Measurements from ENCODE around the gene FPR1. TPM values are rescaled to one million over a fixed set of nuclear protein-coding genes. Genes with fewer than 3 reads are reported as not detected.

Gene FPR1
- total RNA-seq, 2 donors from 2014 or later: 0.69 to 2.5 TPM

DNA sequence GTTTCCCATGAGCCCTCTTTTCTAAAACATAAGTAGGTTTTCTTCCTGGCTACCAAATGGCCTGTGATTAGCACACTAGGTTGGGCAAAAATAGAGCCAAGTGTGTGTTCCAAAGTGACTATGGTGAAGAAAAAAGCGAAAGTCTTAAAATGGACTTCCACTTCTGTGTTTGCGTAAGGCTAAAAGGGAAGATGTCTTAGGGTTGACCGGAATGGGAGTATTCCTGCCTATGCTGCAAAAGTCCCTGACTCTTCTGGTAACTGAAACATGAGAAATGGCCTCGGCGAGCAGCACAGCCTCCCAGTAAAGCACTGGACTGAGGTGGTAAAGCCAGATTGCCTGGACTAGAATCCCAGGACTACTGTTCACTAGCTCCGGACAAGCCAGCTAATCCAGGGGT lies 2.4 kb upstream of the FPR1 start:
- H3K4me3 ChIP-seq: no peak overlapping the region
- no peak overlapping the region for H3K27ac ChIP-seq
- TF ChIP-seq, protein P1, sequence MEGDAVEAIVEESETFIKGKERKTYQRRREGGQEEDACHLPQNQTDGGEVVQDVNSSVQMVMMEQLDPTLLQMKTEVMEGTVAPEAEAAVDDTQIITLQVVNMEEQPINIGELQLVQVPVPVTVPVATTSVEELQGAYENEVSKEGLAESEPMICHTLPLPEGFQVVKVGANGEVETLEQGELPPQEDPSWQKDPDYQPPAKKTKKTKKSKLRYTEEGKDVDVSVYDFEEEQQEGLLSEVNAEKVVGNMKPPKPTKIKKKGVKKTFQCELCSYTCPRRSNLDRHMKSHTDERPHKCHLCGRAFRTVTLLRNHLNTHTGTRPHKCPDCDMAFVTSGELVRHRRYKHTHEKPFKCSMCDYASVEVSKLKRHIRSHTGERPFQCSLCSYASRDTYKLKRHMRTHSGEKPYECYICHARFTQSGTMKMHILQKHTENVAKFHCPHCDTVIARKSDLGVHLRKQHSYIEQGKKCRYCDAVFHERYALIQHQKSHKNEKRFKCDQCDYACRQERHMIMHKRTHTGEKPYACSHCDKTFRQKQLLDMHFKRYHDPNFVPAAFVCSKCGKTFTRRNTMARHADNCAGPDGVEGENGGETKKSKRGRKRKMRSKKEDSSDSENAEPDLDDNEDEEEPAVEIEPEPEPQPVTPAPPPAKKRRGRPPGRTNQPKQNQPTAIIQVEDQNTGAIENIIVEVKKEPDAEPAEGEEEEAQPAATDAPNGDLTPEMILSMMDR (IDR thresholded peaks at IDR 0.05): no peak
- no peaks in the 10 kb centered on the region for H3K9me3 ChIP-seq
- no peaks in the 10 kb centered on the region for H3K27me3 ChIP-seq
- no peak for DNase-seq
- H3K9ac ChIP-seq (ENCODE audit: low read depth in 2 of 2, low read length in 2 of 2): no peak overlapping the region
- intact Hi-C loops (cut with DNase I): no loop called here
- H3K36me3 ChIP-seq: no peaks in the 10 kb centered on the region
- no peaks in the 10 kb centered on the region for H3K4me1 ChIP-seq

DNA sequence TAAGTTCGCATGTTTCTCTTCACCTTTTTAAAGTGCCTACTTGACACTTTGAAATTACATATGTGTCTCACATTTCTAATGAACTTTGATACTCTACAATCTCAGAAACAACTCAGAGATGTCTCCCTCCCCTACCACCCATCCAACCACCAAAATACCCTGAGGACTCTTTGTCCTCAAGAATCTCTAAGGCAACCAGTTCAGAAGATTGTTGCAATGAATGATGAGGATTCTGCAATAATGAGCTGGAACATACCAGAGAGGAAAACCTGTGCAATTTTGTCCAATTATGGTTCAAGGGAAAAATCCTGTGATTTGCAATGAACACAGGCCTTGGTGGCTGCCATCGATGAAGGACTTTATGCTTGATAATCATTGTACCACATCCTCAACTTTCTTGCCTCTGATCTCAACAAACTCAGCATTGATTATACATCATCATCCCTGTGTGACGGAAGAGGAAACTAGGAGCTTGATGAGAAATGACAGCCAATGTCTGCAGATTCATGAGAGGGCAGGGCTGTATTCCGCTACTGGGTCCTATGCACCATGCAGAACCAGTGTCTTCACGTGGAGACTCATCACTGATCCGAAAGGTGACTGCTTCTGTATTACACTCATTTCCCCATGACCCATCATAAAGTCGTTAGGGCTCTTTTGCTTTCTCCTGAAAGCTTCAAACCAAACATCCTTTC lies 1.1 kb downstream of the FPR1 start:
- Histone ChIP-seq H3K9ac (ENCODE audit: low read depth in 2 of 2, low read length in 2 of 2) (no peak overlapping the region), H3K4me3 (no peak overlapping the region), H3K4me1 (no peaks in the 10 kb centered on the region), H3K27ac (no peak overlapping the region), H3K36me3 (no peaks in the 10 kb centered on the region), H3K9me3 (no peaks in the 10 kb centered on the region), H3K27me3 (no peaks in the 10 kb centered on the region)
- DNase-seq: no peak
- TF ChIP-seq, protein P1 (IDR thresholded peaks at IDR 0.05): no peak
- intact Hi-C loops (cut with DNase I): no loop called here

DNA sequence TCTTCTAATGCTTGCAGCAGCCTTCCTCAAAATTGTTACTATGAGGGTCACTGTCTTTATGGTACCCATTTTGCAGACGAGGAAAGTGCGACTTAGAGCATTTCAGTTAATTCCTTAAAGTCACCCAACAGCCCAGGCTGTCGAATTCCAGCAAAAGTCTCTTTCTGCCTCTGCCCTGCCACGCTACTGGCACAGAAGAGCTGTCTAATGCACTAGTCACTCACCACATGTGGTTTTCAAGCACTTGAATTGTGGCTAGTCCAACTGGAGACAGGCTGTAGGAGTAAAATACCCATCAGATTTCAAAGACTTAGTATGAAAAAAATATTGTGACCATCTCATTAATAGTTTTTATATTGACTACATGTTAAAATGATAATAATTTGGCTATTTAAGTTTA lies 1.7 kb downstream of the FPR1 start:
- Histone ChIP-seq H3K4me1 (no peaks in the 10 kb centered on the region), H3K4me3 (no peak overlapping the region), H3K9me3 (no peaks in the 10 kb centered on the region), H3K27me3 (no peaks in the 10 kb centered on the region), H3K9ac (ENCODE audit: low read depth in 2 of 2, low read length in 2 of 2) (no peak overlapping the region), H3K36me3 (no peaks in the 10 kb centered on the region), H3K27ac (no peak overlapping the region)
- TF ChIP-seq, protein P1 (IDR thresholded peaks at IDR 0.05): no peak
- intact Hi-C loops (cut with DNase I): no loop called here
- no peak for DNase-seq

DNA sequence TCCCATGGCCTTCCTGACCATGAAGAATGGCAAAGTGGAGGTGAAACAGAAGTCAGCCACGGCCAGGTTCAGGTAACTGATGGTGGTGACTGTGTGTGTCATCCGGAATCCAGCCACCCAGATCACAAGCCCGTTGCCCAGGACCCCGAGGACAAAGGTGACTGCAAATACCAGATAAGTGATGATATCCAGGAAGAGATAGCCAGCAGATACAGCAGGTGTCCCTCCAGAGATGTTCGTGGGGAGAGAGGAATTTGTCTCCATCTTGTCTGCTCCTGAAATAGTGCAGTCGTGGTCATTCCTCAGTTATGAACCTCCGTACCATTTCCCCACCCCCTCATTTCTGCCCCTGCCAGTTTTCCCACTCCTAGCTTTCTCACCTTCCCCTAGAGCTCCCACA lies 4.9 kb downstream of the FPR1 start:
- H3K27me3 ChIP-seq: no peaks in the 10 kb centered on the region
- no peak for DNase-seq
- no peaks in the 10 kb centered on the region for H3K4me1 ChIP-seq
- H3K36me3 ChIP-seq: no peaks in the 10 kb centered on the region
- TF ChIP-seq, protein P1 (IDR thresholded peaks at IDR 0.05): no peak
- no peak overlapping the region for H3K4me3 ChIP-seq
- H3K9me3 ChIP-seq: no peaks in the 10 kb centered on the region
- no peak overlapping the region for H3K9ac ChIP-seq (ENCODE audit: low read depth in 2 of 2, low read length in 2 of 2)
- intact Hi-C loops (cut with DNase I): no loop called here
- no peak overlapping the region for H3K27ac ChIP-seq

DNA sequence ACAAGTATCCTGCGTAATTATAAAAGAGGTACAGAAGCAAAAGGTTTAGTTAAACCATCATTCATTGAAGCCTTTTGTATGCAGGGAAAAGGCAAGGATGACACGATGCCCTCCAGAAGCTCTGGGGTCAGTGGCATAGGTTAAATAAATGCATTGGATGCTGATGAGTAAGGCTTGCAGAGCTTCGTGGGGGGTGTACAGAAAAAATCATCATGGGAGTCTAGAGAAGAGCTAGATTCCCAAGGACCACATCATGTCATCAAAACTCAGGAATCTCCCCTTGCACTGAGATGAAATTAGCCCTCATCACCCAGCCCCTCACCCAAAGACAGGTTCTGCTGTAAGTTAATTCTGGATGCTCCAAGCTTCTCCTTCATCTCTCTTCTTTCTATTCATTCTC lies 8.3 kb downstream of the FPR1 start:
- H3K9me3 ChIP-seq: no peaks in the 10 kb centered on the region
- TF ChIP-seq, protein P1 (IDR thresholded peaks at IDR 0.05): no peak
- H3K36me3 ChIP-seq: no peaks in the 10 kb centered on the region
- intact Hi-C loops (cut with DNase I): no loop called here
- H3K27me3 ChIP-seq: no peaks in the 10 kb centered on the region
- no peak overlapping the region for H3K9ac ChIP-seq (ENCODE audit: low read depth in 2 of 2, low read length in 2 of 2)
- H3K4me3 ChIP-seq: no peak overlapping the region
- no peak for DNase-seq
- no peak overlapping the region for H3K27ac ChIP-seq
- no peaks in the 10 kb centered on the region for H3K4me1 ChIP-seq

All from colonic mucosa (tissue), 4 donors.